ENCODE measurements around the gene HNRNPA2B1. TPM values are rescaled to one million over a fixed set of nuclear protein-coding genes. Genes with fewer than 3 reads are reported as not detected.
A peak's percentile ranks its signal among the peaks of the same experiment; 100 is the strongest.

Gene HNRNPA2B1
- total and polyA plus RNA-seq, 8 donors, result 84.7 to 464 (median 165) TPM

DNA sequence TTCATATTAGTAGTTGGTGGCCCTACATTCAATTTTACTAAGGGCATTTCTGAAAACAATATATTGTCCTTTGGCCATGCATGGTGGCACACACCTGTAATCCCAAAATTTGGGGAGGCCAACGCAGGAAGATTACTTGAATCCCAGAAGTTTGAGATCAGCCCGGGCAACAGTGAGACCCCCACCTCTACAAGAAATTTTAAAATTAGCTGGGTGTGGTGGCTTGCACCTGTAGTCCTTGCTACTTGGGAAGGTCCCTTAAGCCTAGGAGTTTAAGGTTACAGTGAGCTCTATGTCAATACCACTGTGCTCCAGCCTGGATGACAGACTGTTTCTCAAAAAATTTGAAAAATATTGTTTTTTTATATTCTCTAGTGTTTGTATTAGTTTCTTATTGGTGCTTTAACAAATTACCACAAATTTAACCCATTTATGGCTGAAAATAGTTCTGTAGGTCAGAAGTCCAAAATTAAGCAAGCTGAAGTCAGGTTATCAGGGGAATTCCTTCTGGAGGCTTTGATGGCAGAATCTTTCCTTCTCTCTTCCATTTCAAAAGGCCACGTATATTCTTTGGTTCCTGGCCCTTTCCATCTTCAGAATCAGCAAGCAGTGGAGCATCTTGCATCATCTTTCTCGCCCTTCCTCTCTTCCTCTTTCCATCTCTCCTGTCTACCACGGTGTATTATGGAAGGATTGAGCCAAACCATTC, 13.4 kb upstream of the HNRNPA2B1 start:
- FAIRE-seq (no peak), DNase-seq (no peak), ATAC-seq (no peak)
- no peak overlapping the region for H3K4me3 ChIP-seq
- TF ChIP-seq, protein P1, sequence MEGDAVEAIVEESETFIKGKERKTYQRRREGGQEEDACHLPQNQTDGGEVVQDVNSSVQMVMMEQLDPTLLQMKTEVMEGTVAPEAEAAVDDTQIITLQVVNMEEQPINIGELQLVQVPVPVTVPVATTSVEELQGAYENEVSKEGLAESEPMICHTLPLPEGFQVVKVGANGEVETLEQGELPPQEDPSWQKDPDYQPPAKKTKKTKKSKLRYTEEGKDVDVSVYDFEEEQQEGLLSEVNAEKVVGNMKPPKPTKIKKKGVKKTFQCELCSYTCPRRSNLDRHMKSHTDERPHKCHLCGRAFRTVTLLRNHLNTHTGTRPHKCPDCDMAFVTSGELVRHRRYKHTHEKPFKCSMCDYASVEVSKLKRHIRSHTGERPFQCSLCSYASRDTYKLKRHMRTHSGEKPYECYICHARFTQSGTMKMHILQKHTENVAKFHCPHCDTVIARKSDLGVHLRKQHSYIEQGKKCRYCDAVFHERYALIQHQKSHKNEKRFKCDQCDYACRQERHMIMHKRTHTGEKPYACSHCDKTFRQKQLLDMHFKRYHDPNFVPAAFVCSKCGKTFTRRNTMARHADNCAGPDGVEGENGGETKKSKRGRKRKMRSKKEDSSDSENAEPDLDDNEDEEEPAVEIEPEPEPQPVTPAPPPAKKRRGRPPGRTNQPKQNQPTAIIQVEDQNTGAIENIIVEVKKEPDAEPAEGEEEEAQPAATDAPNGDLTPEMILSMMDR (IDR thresholded peaks at IDR 0.05), result no peak
- H3K9me3 ChIP-seq, result no peaks in the 10 kb centered on the region
- no peak overlapping the region for H3K27ac ChIP-seq
- H3K4me1 ChIP-seq, result no peaks in the 10 kb centered on the region
- H3K36me3 ChIP-seq, result peaks cover 0 to 30% (median 22%) of the 10 kb centered on the region in 3 donors
- no peaks in the 10 kb centered on the region for H3K27me3 ChIP-seq
- 82 to 85% methylated on average over 5 of the region's 5 CpGs for WGBS, 2 donors
- intact Hi-C loops (cut with DNase I), result no loop called here

DNA sequence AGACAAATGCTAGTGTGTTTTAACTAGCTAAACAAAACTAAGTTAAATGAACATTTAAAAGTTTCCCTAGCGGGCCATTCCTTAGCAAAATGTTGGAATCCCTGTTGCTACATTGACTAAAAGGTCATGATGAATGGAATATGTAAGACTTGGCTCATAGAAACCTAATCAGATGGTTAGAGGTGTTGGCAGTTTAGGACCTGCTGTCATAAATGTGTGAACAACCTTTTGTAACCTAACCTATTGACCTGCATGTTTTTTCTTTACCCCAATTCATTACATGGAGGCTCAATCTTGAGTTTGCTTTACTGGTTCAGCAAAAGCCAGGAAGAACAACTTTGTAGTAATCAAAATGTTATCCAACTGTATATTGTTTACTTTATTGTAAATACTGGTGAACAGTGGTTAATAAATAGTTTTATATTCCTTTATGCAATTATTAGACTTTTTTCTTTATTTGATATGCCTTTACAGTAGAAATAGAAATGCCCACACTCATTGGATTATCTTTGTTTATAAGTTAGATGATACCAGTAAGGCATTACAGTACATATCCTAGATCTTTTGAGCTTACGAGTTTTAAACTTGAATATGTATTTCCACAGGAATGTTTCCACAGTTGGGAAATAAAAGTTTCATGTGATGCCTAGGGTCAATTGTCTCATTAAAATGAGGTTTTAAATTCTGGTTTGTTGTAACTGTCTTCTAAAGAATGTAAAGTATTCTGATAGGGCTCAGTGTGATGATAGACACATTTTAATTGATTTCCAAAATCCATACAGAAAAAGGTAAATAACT, 12.6 kb upstream of the HNRNPA2B1 start:
- Histone ChIP-seq H3K27ac (no peak overlapping the region), H3K27me3 (no peaks in the 10 kb centered on the region), H3K36me3 (peaks cover 0 to 38% (median 22%) of the 10 kb centered on the region in 3 donors), H3K4me1 (no peaks in the 10 kb centered on the region), H3K4me3 (no peak overlapping the region), H3K9me3 (no peaks in the 10 kb centered on the region)
- 92 to 94% methylated on average over 2 of the region's 2 CpGs for WGBS, 2 donors
- FAIRE-seq (peak; percentile 13), ATAC-seq (no peak), DNase-seq (no peak)
- intact Hi-C loops (cut with DNase I), result no loop called here
- TF ChIP-seq, protein P1 (IDR thresholded peaks at IDR 0.05), result no peak

DNA sequence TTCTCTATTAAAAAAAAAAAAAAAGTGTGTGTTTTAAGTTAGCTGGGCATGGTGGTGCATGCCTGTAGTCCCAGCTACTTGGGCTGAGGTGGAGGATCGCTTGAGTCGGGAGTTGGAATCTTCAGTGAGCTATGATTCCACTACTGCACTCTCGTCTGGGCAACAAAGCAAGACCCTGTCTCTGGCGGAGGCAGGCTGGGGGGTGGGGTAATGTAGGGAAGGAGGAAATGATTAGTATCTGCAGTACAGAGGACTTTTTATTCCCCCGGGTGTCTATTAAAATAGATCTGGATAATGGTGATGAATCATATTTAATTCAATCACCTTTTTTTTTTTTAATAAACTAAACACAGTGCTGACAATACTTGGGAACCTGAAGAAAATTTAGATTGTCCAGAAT, 7.5 kb upstream of the HNRNPA2B1 start:
- Histone ChIP-seq H3K36me3 (peaks cover 0 to 53% (median 22%) of the 10 kb centered on the region in 3 donors), H3K9me3 (no peaks in the 10 kb centered on the region), H3K4me1 (peaks cover 11 to 16% (median 15%) of the 10 kb centered on the region in 3 donors), H3K27ac (no peak overlapping the region), H3K27me3 (no peaks in the 10 kb centered on the region), H3K4me3 (no peak overlapping the region)
- intact Hi-C loops (cut with DNase I), result no loop called here
- FAIRE-seq (no peak), ATAC-seq (no peak), DNase-seq (no peak)
- TF ChIP-seq, protein P1 (IDR thresholded peaks at IDR 0.05), result no peak
- 82 to 87% methylated on average over 5 of the region's 5 CpGs for WGBS, 2 donors

DNA sequence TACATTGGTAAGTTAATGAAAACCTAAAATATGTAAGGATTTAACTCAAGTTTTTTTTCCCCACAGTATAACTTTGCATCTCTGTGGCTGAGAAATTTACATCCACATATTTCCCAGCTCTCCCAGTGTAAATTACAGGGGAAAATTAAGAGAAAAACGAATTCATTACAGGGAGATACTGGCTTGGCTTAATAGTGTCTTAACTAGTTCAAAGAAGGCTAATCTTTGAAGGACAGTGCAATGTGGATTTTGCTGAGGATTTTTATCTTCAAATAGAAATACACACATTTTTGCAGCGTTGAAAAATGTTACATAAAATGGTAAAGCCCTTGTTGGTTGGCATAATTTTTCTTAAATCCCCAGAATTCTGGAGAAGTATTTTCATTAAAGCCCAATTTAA, 2.5 kb upstream of the HNRNPA2B1 start:
- TF ChIP-seq, protein P1 (IDR thresholded peaks at IDR 0.05), result no peak

More for the DNA sequence above, 2.5 kb upstream of the HNRNPA2B1 start:
- H3K9me3 ChIP-seq, result no peaks in the 10 kb centered on the region
- H3K27ac ChIP-seq, result peak overlapping the region in 2 of 4 donors; percentile 100
- peaks cover 12 to 16% (median 15%) of the 10 kb centered on the region in 3 donors for H3K4me1 ChIP-seq
- H3K27me3 ChIP-seq, result no peaks in the 10 kb centered on the region
- DNase-seq (no peak), ATAC-seq (no peak), FAIRE-seq (no peak)
- intact Hi-C loops (cut with DNase I), result no loop called here
- peaks cover 0 to 17% (median 0%) of the 10 kb centered on the region in 3 donors for H3K36me3 ChIP-seq
- WGBS, 2 donors, result 3 to 6% methylated on average over 2 of the region's 2 CpGs
- H3K4me3 ChIP-seq, result peak overlapping the region in 3 of 4 donors; percentile 68 to 93 (median 91)

All from pancreas (tissue), 10 donors.